GM18907 (cell line): ENCODE results near the gene FOXK1.
"Not testable (repeated sequence)": the region's sequence is repeated elsewhere in the genome, so short reads cannot be mapped to it uniquely, and the experiment has no call there.

Experiments
- ATAC-seq: cut with Tn5 transposase; IDR thresholded peaks from one replicate; pipeline ENCODE4 v1.9.1; 2021; ENCODE audit warnings: mild to moderate bottlenecking, moderate library complexity; ENCODE audit not compliant: unreplicated experiment

The FOXK1 gene

GRCh38 chr7:4665661-4666060 lies 16.4 kb upstream of the FOXK1 start:
- ATAC-seq, result no peak

- ATAC-seq, result no peak
These were observed 14.2 kb upstream of the FOXK1 start for GRCh38 chr7:4667776-4668509.

- ATAC-seq, result no peak
These were observed 13.6 kb upstream of the FOXK1 start for GRCh38 chr7:4668510-4668847.

- no peak for ATAC-seq
These were observed 11.3 kb upstream of the FOXK1 start for GRCh38 chr7:4670791-4671190.

GRCh38 chr7:4675771-4676367 lies 6.2 kb upstream of the FOXK1 start:
- no peak for ATAC-seq

- ATAC-seq, result not testable (repeated sequence)
These were observed 4.6 kb upstream of the FOXK1 start for GRCh38 chr7:4677518-4677917.

GRCh38 chr7:4681218-4681851 lies 760 bp upstream of the FOXK1 start:
- ATAC-seq, result no peak

- ATAC-seq, result peak; percentile 37
These were observed 537 bp downstream of the FOXK1 start for GRCh38 chr7:4682621-4683042.

GRCh38 chr7:4683043-4683883 lies 1.2 kb downstream of the FOXK1 start:
- peak; percentile 18 for ATAC-seq

- peak; percentile 38 for ATAC-seq
These were observed 1.9 kb downstream of the FOXK1 start for GRCh38 chr7:4683884-4684565.

GRCh38 chr7:4684846-4685245 lies 2.8 kb downstream of the FOXK1 start:
- no peak for ATAC-seq

- not testable (repeated sequence) for ATAC-seq
These were observed 3.6 kb downstream of the FOXK1 start for GRCh38 chr7:4685676-4686075.

GRCh38 chr7:4687956-4688355 lies 5.9 kb downstream of the FOXK1 start:
- no peak for ATAC-seq

GRCh38 chr7:4689151-4689550 lies 7.1 kb downstream of the FOXK1 start:
- no peak for ATAC-seq

GRCh38 chr7:4689668-4690067 lies 7.6 kb downstream of the FOXK1 start:
- no peak for ATAC-seq

- no peak for ATAC-seq
These were observed 9.1 kb downstream of the FOXK1 start for GRCh38 chr7:4690953-4691856.

- no peak for ATAC-seq
These were observed 10.0 kb downstream of the FOXK1 start for GRCh38 chr7:4692055-4692454.

GRCh38 chr7:4692622-4693021 lies 10.5 kb downstream of the FOXK1 start:
- ATAC-seq, result not testable (repeated sequence)

- no peak for ATAC-seq
These were observed 11.1 kb downstream of the FOXK1 start for GRCh38 chr7:4693152-4693551.

GRCh38 chr7:4693749-4694148 lies 11.7 kb downstream of the FOXK1 start:
- ATAC-seq, result no peak
